Fibroblast of gingiva (primary cell): ENCODE results near the gene MALRD1.

Source experiments
- DNase-seq: peaks from one replicate; pipeline ENCODE4 v3.0.0-alpha.2; 2011; ENCODE audit warnings: low read depth

The MALRD1 gene

DNA sequence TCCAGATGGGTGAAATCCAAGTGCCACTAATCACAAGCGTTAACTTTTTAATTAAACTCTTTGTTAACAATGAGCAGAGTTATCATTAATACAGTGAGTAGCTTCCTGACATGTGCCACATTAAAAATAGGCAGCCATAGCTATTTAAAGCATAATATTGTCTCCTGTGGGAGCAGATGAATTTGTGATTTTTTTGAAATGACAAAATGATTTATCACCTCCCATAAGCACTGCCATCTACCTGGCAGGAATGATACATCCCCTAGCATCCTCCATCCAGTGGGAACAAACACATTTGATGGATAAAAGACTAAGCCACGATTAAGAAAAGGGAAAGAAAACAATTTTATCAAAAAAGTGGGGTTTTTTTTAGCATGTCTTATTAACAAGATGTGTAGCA is 605.3 kb downstream of the MALRD1 start:
- no peak for DNase-seq

DNA sequence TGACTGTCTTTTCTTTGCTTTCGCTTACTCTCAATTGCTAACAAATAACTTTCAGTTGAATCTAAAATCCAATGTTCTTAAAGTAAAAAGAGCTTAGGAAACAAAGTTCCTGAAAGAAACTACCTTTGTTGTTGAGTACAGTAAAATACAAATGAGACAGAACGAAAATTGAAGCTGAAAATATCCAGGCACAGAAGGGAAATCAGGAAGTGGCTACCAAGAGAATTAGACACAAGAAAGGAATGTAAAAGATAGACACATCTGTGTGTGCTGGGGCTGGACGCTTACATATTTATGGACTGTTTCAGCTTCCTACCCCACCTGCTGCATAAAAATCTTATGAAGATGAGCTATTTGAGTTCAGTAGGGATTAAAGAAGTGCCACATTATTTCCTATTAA is 606.0 kb downstream of the MALRD1 start:
- DNase-seq: peak; percentile 16

DNA sequence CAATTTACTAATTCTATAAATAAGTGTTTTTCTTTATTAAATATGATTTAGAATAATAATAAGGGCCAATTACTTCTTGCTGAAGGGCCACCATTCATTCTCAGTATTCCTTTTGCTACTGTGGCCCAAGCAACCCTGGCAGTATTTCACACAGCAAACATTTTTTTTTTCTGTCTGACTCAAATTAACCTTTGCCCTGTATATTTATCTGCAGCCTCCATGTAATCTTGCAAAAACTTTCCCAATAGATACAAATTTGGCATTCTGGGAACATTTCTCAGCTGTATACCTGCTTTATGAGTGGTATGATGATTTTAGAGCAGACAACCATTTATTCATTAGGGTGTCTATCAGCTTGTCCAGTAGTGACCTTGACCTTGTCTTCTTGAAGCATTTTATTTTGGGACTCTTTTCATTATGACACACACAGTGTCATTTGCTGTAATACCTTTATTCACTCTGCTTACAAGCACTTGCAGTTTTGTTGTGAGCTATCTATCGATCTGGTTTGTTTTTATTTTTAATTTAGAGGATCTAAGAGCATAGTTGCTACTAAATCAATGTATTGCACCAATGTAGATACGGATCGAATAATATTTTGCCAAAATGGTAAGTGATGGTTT is 607.9 kb downstream of the MALRD1 start:
- no peak for DNase-seq

DNA sequence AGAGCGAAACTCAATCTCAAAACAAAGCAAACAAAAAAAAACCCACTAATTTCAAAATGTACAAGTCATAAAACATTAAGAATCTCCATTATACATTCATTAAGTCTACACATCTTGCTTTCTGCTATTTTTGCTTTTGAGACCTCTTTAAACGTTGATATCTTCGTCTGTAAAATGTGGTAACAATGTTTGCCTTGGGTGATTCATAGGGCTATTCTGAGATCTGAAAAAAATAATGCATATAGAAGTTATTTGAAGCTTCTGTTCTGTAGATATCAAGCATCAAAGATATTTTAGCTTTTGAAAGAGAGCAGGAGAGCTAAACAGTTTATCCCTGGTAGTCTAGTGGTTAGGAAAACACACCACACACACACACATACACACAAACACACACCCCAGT is 609.5 kb downstream of the MALRD1 start:
- DNase-seq: no peak

DNA sequence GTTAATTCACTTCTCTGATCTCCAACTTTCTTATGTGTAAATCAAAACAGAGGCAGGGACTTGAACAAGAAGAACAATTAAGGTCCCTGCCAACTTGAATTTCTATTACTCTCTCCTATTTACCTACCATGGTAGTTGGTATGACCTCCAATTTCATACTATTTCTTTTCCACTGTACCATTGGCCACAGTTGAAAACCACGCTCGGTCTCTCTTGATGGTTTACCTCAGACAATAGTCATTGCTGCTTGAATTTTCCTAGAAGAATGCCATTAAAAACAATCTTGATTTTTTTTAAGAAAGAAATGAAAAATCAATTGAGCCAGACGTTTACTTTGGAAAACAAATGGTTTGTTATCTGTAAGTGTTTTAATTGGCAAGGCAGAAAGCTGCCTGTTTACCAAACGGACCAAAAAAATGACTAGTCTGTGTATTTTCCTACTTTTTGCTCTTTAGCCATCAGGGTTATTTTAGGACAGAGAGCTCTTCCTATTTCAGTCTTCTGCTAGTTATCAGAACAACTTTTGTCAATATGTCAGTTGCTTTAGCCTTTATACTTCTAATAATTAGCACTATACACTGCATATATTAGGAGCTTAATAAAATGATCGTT is 610.1 kb downstream of the MALRD1 start:
- DNase-seq: no peak

DNA sequence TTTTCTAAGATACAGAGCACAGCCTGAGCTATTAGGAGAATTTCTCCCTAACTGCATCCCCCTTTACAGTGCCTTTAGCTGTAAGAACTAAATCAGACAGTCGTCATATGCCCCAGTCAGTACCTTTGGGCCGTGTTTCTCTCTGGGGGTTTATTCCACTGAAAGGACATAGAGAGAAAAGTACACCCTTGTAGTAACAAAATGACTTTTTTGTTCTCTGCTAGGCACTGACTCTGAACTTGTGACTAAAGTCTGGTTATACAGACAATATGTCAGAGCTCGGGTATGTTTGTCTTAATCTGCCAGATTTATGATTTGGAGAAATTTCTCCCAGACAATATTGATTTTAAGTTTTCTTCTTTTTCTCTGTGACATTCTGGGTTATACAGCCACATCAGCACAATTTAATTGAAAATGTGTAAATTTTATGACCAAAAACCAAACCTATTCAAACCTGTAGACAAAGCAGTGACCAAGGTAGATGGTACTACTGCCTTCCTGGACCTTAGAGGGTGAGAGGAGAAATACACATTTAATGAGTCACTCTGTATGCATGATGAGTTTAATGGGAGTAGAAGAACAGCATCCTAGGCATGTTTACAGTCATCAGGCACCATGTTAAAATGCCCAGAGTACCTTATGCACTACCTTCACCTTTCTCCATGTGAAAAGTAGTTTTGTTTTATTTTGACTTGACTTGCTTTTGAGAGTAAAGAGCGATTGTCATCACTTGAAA is 611.5 kb downstream of the MALRD1 start:
- DNase-seq: no peak

DNA sequence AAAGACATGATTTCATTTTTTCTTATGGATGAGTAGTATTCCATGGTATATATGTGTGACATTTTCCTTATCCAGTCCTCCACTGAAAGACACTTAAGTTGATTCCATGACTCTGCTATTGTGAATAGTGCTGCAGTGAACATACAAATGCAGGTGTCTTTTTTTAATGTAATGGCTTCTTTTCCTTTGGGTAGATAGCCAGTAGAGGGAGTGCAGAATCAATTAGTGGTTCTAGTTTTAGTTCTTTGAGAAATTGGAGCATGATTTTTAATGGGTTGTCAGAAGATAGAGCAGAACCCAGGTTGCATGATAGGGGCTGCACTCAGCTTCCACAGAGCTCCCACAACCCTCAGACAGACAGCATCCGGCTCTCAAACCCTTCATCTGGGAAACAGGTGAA is 614.7 kb downstream of the MALRD1 start:
- DNase-seq: no peak

DNA sequence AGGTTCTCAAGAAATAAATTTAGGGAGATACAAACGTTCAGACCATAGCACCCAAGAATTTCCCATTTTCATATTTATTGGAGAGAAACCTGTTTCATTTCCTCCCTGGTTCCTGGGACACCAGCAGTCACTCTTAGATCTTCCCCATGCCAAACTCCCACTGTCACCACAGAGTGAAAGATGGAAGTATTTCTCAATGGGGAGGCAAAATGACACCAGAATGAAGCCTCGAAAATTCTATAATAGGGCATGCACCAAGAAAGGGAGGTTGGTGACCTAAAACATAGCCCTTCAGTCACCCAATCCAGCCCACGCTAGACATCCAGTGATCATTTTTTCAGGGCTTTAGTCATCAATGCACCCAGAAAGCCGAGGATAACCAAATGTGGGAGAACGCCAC is 619.5 kb downstream of the MALRD1 start:
- no peak for DNase-seq

DNA sequence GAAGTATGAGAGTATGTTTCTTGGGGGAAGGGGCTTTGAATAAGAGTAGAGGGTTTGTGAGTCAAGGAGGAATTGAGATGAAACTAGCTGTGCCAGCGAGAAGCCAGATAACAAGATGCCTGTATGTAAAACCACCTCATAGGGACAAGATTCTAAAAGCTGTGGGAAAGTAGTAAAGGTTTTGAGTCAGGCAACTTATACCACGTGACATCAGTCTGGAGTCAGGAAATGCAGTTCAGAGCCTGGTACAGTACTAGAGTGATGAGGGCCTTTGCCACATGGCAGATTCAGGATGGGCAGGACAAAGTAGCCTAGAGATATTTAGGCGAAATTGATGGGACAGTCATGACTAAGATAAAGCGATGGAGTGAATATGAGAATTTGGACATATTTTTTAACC is 627.5 kb downstream of the MALRD1 start:
- DNase-seq: no peak

DNA sequence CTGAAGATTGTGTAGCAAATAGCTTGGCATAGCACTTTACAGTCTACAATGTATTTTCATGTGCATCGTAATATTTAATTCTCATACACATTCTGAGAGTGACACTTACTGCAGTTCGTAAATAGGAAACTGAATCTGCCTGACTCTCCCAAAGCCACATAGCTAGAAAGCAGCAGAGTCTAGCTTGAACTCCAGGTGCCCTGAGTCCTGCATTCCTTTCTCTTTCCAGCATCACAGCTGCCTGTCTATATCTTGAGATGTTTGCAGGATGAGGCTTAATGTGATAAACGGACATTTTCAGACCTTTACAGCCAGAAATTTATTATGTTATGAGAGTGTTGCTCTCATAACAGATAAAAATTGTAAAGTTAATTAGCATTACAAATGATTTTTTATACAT is 634.8 kb downstream of the MALRD1 start:
- no peak for DNase-seq

DNA sequence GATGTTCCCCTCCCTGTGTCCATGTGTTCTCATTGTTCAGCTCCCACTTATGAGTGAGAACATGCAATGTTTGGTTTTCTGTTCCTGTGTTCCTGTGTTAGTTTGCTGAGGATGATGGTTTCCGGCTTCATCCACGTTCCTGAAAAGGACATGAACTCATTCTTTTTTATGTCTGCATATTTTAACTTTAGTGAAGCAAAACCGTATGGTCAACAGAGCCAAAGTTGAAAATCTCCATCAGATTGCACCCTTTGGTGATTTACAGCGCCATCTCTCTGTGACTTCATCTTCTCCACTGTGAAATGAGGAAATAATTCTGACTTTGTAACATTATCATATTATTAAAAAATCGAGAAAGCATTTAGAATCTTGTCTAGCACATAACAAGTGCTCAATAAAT is 635.4 kb downstream of the MALRD1 start:
- DNase-seq: peak; percentile 10

DNA sequence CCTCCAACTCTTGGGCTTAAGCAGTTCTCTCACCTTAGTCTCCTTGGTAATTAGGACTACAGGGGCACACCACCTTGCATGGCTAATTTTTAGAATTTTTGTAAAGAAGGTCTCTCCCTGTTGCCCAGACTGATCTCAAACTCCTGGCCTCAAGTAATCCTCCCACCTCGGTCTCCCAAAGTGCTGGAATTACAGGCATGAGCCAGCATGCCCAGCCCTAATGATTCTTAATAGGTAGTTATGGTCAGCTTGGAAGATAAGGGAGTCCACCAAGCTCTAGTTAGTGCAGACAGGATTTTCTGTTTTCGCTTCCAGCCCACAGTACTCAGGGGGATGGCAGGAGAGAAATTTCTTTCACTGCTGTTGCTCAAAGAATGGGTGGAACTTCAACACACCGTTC is 639.7 kb downstream of the MALRD1 start:
- no peak for DNase-seq

DNA sequence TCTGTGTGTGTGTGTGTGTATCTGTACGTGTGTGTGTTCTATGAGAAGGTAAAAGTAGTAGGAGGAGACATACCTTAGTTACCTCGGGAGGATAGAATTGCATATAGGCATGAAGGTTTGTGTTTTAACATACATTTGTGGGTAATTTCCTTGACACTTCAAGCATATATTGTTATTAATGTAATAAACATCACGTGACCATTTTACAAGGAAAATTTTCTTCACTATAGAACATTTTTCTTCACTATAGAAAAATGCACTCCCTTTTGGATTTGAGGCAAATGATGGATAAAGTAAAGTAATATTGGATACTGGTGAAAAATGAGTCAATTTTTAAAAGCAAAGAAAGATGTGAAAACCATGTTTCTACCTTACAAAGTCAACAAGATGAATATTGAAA is 640.6 kb downstream of the MALRD1 start:
- DNase-seq: no peak

DNA sequence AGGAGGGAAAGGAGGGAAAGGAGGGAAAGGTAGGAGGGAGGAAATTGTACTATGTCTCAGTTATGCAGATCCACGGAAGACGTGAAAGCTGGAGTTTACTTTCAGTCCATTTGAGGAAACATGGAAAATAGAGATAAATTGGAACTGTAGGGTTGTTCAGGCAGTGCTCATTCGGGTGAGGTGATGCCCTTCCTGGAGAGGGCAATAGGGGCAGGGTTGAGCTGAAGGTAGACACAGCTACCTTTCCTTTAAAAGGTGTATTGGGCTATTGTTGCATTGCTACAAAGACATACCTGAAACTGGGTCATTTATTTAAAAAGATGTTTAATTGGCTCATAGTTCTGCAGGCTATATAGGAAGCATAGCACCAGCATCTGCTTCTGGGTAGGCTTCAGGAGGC is 650.7 kb downstream of the MALRD1 start:
- DNase-seq: no peak

DNA sequence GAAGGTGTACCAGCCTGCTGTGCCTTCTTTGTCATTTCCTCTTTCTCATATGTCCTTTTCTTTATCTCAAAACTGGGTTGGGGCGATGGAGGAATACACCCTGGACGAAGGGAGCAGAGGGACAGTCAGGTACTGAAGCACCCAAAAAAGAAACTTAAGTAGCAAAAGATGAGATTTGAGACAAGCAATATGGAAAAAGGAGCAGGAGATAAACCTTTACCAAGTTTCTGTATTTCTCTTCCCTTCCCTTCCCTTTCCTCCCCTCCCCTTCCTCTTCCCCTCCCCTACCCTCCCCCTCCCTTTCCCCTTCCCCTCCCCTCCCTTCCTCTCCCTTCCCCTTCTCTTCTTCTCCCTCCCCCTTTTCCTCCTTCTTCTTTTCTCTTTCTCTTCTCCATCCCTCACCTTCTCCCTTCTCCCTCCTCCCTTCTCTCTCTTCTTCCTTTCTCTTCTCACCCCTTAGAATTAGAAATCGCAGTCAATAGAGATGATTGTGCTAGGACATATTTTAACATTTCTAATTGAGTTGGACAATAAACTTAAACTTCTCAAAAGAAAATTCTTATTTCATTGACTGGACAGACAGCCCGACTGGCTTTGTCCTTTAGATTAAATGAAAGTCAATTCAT is 652.9 kb downstream of the MALRD1 start:
- no peak for DNase-seq

DNA sequence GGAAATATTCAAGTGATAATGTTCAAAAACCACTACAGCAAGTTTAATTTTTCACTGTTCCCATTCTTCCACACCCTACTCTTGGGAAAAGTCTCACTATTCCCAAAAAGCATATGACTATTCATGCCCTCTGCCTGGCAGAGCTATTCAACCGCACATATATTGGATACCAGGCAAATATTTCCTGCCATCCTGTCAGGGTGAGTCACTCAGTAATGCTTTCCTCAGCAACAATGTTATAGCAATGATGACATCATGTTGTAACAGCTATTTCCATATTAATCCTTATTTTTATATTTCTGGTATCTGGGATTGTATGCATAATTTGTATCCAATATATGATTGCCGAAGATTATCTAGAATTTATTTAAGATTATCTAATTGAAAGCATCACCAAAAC is 653.6 kb downstream of the MALRD1 start:
- DNase-seq: peak; percentile 66

DNA sequence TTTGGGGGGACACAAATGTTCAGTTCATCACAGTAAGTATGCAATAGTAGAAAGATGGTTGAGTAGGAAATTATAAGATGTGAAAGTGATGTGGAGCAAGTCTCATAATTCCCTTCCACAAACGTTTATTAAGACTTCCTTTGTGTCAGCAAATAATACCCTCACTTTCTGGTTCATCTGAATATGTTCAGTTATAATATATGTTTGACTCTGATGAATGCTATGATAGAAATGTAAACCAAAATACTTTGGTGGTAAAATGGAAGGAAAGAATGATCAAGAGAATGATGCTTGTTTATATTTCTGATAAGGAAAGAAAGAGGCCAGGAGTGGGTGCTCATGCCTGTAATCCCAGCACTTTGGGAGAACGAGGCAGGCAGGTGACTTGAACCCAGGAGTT is 655.9 kb downstream of the MALRD1 start:
- no peak for DNase-seq

DNA sequence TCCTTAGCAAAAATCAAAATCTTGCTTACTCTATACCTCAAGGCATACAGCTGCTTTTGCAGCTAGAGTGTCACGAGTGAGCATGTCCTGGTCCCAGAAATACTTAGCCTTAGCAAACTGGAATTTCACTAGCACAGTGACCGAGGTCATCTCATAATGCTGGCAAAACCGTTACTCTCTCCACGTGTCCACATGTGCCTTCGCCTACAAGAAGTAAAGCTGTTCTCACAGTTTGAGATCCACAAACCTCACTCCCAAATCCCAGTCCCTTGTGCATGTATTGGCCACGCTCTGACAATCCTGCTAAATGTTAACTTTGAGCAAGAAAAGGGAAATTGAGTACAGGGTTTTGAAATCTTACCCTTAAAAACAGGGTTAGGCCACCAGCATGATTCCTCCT is 656.6 kb downstream of the MALRD1 start:
- DNase-seq: no peak

DNA sequence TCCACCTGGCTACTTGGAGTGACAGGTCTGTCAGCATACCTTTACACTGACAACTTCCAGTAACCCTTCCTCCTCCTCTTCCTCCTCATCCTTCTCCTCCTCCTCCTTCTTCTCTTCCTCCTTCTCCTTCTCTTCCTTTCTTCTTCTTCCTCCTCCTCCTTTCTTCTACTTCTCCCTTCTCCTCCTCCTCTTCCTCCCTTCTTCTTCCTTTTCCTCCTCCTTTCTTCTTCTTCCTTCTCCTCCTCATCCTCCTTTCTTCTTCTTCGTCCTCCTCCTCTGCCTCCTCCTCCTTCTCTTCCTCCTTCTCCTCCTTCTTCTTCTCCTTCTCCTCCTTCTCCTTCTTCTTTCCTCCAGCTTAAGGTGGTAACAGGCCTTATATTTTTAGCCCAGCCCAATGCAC is 658.3 kb downstream of the MALRD1 start:
- no peak for DNase-seq

DNA sequence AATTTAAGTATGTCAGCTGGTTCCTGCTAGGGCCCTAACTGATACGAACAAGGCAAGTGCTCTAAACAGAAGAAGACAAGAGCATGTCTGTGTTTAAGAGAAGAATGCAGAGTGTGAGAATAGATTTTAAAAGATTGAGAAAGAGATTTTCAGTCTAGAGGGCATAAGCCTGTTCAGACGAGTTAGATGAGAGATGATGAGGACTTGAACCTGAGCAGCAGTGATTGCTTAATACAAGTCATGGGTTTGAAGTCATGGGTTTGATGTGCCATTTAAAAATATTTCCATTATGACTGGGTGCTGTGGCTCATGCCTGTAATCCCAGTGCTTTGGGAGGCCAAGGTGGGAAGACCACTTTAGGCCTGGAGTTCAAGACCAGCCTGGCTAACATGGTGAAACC is 658.8 kb downstream of the MALRD1 start:
- no peak for DNase-seq

DNA sequence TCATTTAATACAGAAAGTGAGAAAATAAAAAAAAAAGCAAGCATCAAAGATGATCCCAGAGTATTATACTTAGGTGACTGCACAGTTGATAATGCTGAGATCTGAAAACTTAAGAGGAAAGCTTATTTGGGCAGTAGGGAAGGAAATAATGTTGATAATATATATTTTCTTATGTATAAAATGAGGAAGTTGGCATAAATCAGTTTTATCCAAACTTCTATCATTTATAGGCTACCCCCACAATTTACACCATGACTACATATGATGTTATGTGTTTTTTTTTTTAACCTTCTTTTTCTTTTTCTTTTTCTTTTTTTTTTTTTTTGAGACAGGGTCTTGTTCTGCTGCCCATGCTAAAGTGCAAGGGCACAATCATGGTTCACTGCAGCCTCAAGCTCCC is 659.4 kb downstream of the MALRD1 start:
- DNase-seq: no peak

DNA sequence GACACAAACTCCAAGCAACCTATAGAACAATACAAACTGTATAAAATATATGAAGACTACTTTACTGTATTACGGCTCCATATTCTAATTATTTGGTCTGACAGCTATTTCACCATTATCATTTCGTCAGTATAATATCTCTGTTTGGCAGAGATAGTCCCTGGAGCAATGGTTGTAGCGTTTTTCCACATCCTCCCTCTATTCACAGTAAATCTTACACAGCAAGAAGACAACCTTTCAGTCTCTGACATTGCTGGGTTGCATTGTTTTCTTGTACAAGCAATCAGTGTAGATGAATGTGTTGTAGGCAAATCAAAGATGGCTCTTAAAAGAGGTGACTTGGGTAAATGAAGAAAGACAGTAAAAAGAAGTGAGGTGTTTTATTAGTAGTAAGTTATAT is 662.0 kb downstream of the MALRD1 start:
- no peak for DNase-seq

DNA sequence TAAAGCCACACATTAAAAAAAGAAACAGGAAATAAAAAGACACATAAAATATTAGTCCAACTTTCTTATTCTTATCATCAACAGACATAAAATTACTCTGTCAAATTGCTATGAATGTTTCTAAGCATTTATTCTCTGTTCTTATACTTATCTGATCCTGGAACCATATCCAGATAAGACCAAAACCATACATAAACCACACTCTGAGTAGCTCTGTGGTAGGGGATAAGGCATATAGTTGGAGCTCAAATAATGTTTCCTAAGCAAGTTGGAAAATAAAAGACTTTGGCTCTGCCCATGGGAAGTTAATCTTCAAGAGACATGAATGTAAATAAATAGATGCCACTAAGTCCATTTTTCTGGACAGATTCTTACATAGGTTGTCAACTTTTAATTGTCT is 664.6 kb downstream of the MALRD1 start:
- DNase-seq: no peak
